Mesothelial cell of epicardium (in vitro differentiated cells): ENCODE results near the gene KRTAP4-3. TPM values are rescaled to one million over a fixed set of nuclear protein-coding genes. Genes with fewer than 3 reads are reported as not detected.
"Not testable (repeated sequence)": the region's sequence is repeated elsewhere in the genome, so short reads cannot be mapped to it uniquely, and the experiment has no call there.

ENCODE experiments used
- DNase-seq, 2 experiments: peaks; one replicate each; pipeline ENCODE4 v3.0.0; 2021; ENCODE audit warnings: low spot score in 2 of 2; ENCODE audit not compliant: unreplicated experiment in 2 of 2
- H3K27ac Mint-ChIP-seq: 2 replicates; pipeline ENCODE4 v1.8.0; 2021; ENCODE audit warnings: mixed read lengths
- H3K27me3 Mint-ChIP-seq: 2 replicates; pipeline ENCODE4 v1.8.0; 2021; ENCODE audit warnings: low read depth, mixed read lengths
- H3K36me3 Mint-ChIP-seq: 2 replicates; pipeline ENCODE4 v1.8.0; 2021; ENCODE audit warnings: mixed read lengths
- H3K4me1 Mint-ChIP-seq: 2 replicates; pipeline ENCODE4 v1.8.0; 2021; ENCODE audit warnings: mixed read lengths
- H3K4me3 Mint-ChIP-seq: 2 replicates; pipeline ENCODE4 v1.8.0; 2021; ENCODE audit warnings: mild to moderate bottlenecking, moderate library complexity, mixed read lengths
- H3K9me3 Mint-ChIP-seq: 2 replicates; pipeline ENCODE4 v1.8.0; 2021; ENCODE audit warnings: mixed read lengths
- total RNA-seq: library from RNA; stranded (reverse); gene quantifications from 3 replicates; pipeline ENCODE4 v1.2.1, GENCODE V29; 2021
- TF ChIP-seq, protein P1 (sequence below): fragments of 200-600 bp; sonication (generic); IDR thresholded peaks from one replicate; pipeline ENCODE4 v1.5.0; 2021; ENCODE audit warnings: antibody characterized with exemption; ENCODE audit not compliant: unreplicated experiment

The KRTAP4-3 gene
- total RNA-seq, 1 donor from 2014 or later = not detected

- no peaks in the 10 kb centered on the region for H3K4me1 Mint-ChIP-seq
- H3K4me3 Mint-ChIP-seq = no peak overlapping the region
- TF ChIP-seq, protein P1, sequence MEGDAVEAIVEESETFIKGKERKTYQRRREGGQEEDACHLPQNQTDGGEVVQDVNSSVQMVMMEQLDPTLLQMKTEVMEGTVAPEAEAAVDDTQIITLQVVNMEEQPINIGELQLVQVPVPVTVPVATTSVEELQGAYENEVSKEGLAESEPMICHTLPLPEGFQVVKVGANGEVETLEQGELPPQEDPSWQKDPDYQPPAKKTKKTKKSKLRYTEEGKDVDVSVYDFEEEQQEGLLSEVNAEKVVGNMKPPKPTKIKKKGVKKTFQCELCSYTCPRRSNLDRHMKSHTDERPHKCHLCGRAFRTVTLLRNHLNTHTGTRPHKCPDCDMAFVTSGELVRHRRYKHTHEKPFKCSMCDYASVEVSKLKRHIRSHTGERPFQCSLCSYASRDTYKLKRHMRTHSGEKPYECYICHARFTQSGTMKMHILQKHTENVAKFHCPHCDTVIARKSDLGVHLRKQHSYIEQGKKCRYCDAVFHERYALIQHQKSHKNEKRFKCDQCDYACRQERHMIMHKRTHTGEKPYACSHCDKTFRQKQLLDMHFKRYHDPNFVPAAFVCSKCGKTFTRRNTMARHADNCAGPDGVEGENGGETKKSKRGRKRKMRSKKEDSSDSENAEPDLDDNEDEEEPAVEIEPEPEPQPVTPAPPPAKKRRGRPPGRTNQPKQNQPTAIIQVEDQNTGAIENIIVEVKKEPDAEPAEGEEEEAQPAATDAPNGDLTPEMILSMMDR = no peak
- no peaks in the 10 kb centered on the region for H3K36me3 Mint-ChIP-seq
- peaks cover 5% of the 10 kb centered on the region for H3K27me3 Mint-ChIP-seq
- no peak overlapping the region for H3K27ac Mint-ChIP-seq
- DNase-seq = no peak
- no peaks in the 10 kb centered on the region for H3K9me3 Mint-ChIP-seq
These were observed 460 bp downstream of the KRTAP4-3 start for GRCh38 chr17:41167561-41167960.

DNA sequence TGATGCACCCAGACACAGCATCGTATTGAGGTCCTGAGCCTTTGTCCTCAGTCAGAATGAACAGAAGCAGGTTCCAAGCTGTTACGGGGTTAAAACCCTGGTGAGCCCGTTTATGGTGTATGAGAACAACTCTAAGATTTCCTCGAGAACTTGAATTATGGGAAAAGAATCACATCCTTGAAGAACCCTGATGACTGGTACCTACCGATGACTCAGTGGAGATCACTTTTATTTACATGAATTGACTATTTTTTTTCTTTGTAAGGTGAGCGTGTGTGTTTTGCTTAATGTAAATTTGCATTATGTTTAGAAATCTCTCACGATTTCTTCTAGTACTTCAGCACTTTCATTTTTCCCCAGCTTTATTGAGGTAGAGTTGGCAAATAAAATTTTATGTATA, 4.2 kb downstream of the KRTAP4-3 start:
- Mint-ChIP-seq H3K36me3 (no peaks in the 10 kb centered on the region), H3K4me3 (no peak overlapping the region), H3K4me1 (no peaks in the 10 kb centered on the region), H3K27ac (no peak overlapping the region), H3K9me3 (no peaks in the 10 kb centered on the region), H3K27me3 (peaks cover 3% of the 10 kb centered on the region)
- TF ChIP-seq, protein P1 = no peak
- no peak for DNase-seq

- peaks cover 2% of the 10 kb centered on the region for H3K9me3 Mint-ChIP-seq
- H3K4me1 Mint-ChIP-seq = no peaks in the 10 kb centered on the region
- TF ChIP-seq, protein P1 = no peak
- H3K27ac Mint-ChIP-seq = no peak within 1 kb of the TSS
- no peaks in the 10 kb centered on the region for H3K36me3 Mint-ChIP-seq
- no peak within 1 kb of the TSS for H3K4me3 Mint-ChIP-seq
- no peaks in the 10 kb centered on the region for H3K27me3 Mint-ChIP-seq
- no peak for DNase-seq
These were observed 7.4 kb downstream of the KRTAP4-3 start, which contains the start of gene KRTAP4-4 for GRCh38 chr17:41160648-41161047. TSS of gene KRTAP4-4 (minus strand) at chr17:41160748. CDS start at chr17:41160691, 57 bp downstream.

- not testable (repeated sequence) for H3K27ac Mint-ChIP-seq, H3K4me1 Mint-ChIP-seq, H3K9me3 Mint-ChIP-seq, H3K36me3 Mint-ChIP-seq, H3K4me3 Mint-ChIP-seq, DNase-seq, H3K27me3 Mint-ChIP-seq
These were observed 7.8 kb downstream of the KRTAP4-3 start for GRCh38 chr17:41160190-41160589.

- H3K4me1 Mint-ChIP-seq = peaks cover 17% of the 10 kb centered on the region
- H3K27ac Mint-ChIP-seq = peak overlapping the region; percentile 78
- H3K27me3 Mint-ChIP-seq = no peaks in the 10 kb centered on the region
- no peak overlapping the region for H3K4me3 Mint-ChIP-seq
- TF ChIP-seq, protein P1 = no peak
- peaks cover 4% of the 10 kb centered on the region for H3K9me3 Mint-ChIP-seq
- DNase-seq = no peak
- H3K36me3 Mint-ChIP-seq = no peaks in the 10 kb centered on the region
These were observed 14.2 kb downstream of the KRTAP4-3 start for GRCh38 chr17:41153856-41154255.

GRCh38 chr17:41151525-41151924, 16.5 kb downstream of the KRTAP4-3 start:
- H3K36me3 Mint-ChIP-seq = no peaks in the 10 kb centered on the region
- DNase-seq = no peak
- no peak overlapping the region for H3K4me3 Mint-ChIP-seq
- H3K4me1 Mint-ChIP-seq = peaks cover 28% of the 10 kb centered on the region
- no peaks in the 10 kb centered on the region for H3K27me3 Mint-ChIP-seq
- TF ChIP-seq, protein P1 = no peak
- H3K27ac Mint-ChIP-seq = no peak overlapping the region
- peaks cover 4% of the 10 kb centered on the region for H3K9me3 Mint-ChIP-seq
